ENCODE measurements around the gene P2RY2. TPM values are rescaled to one million over a fixed set of nuclear protein-coding genes. Genes with fewer than 3 reads are reported as not detected.
"Not testable (repeated sequence)": the region's sequence is repeated elsewhere in the genome, so short reads cannot be mapped to it uniquely, and the experiment has no call there.

The P2RY2 gene
- polyA plus RNA-seq, 1 donor from 2014 or later: not detected

- Histone ChIP-seq H3K9me3 (ENCODE audit: low read length) (no peaks in the 10 kb centered on the region), H2AFZ (ENCODE audit: low read depth, low read length) (no peak overlapping the region), H3F3A (ENCODE audit: insufficient read depth, low read length, poor library complexity, severe bottlenecking) (no peaks in the 10 kb centered on the region), H3K4me2 (ENCODE audit: low read length) (no peak overlapping the region), H3K27ac (ENCODE audit: low read length) (no peak overlapping the region), H3K27me3 (ENCODE audit: insufficient read depth, low read depth, low read length) (no peaks in the 10 kb centered on the region), H3K4me3 (ENCODE audit: low read length) (no peak overlapping the region), H3K36me3 (ENCODE audit: insufficient read depth, low read length) (no peaks in the 10 kb centered on the region), H4K20me1 (ENCODE audit: insufficient read depth) (no peaks in the 10 kb centered on the region), H3K79me2 (replicated peaks; ENCODE audit: insufficient read depth, low read length) (no peaks in the 10 kb centered on the region), H3K9ac (ENCODE audit: low read length) (no peak overlapping the region), H3K9me2 (ENCODE audit: insufficient read depth, low read length) (no peaks in the 10 kb centered on the region)
- TF ChIP-seq EP300 (conservative IDR thresholded peaks at IDR 0.05; ENCODE audit: poor library complexity, severe bottlenecking) (no peak), RAD21 (conservative IDR thresholded peaks at IDR 0.05) (no peak), SMC3 (conservative IDR thresholded peaks at IDR 0.05; ENCODE audit: poor library complexity) (no peak)
These were observed 55.3 kb downstream of the P2RY2 start for GRCh38 chr11:73273222-73273895.

DNA sequence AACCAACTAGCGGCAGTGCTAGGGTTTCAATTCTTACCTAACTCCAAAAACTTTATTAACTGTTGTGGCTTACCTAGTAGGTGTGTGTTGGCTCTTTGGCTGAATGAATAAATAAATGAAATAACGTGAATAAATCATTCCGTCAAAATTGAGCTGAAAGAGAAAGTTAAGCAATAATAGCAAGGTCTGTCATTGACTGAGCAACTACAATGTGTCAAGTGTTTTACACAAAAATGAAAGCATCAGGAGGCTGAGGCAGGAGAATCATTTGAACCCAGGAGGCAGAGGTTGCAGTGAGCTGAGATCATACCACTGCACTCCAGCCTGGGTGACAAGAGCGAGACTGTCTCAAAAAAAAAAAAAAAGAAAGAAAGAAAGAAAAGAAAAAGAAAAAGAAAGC lies 56.1 kb downstream of the P2RY2 start:
- not testable (repeated sequence) for H3K9me2 ChIP-seq (ENCODE audit: insufficient read depth, low read length); H2AFZ ChIP-seq (ENCODE audit: low read depth, low read length); H3K9me3 ChIP-seq (ENCODE audit: low read length); H3K9ac ChIP-seq (ENCODE audit: low read length); H3K79me2 ChIP-seq (replicated peaks; ENCODE audit: insufficient read depth, low read length); H3K27ac ChIP-seq (ENCODE audit: low read length); H3K4me3 ChIP-seq (ENCODE audit: low read length); H4K20me1 ChIP-seq (ENCODE audit: insufficient read depth); H3F3A ChIP-seq (ENCODE audit: insufficient read depth, low read length, poor library complexity, severe bottlenecking); H3K27me3 ChIP-seq (ENCODE audit: insufficient read depth, low read depth, low read length); H3K36me3 ChIP-seq (ENCODE audit: insufficient read depth, low read length); H3K4me2 ChIP-seq (ENCODE audit: low read length)

- H3K27ac ChIP-seq (ENCODE audit: low read length): no peak overlapping the region
- TF ChIP-seq EZH2 (IDR thresholded peaks at IDR 0.05; ENCODE audit: borderline replicate concordance, insufficient read depth, low read length, poor library complexity, severe bottlenecking) (no peak), EP300 (conservative IDR thresholded peaks at IDR 0.05; ENCODE audit: poor library complexity, severe bottlenecking) (no peak), RAD21 (conservative IDR thresholded peaks at IDR 0.05) (no peak), TAF1 (IDR thresholded peaks at IDR 0.05; ENCODE audit: low read depth) (no peak), SMC3 (conservative IDR thresholded peaks at IDR 0.05; ENCODE audit: poor library complexity) (no peak), MXI1 (conservative IDR thresholded peaks at IDR 0.05; ENCODE audit: poor library complexity, severe bottlenecking) (no peak), POLR2AphosphoS5 (IDR thresholded peaks at IDR 0.05) (no peak), REST (IDR thresholded peaks at IDR 0.05; ENCODE audit: borderline replicate concordance) (no peak)
- TF ChIP-seq, protein P1, sequence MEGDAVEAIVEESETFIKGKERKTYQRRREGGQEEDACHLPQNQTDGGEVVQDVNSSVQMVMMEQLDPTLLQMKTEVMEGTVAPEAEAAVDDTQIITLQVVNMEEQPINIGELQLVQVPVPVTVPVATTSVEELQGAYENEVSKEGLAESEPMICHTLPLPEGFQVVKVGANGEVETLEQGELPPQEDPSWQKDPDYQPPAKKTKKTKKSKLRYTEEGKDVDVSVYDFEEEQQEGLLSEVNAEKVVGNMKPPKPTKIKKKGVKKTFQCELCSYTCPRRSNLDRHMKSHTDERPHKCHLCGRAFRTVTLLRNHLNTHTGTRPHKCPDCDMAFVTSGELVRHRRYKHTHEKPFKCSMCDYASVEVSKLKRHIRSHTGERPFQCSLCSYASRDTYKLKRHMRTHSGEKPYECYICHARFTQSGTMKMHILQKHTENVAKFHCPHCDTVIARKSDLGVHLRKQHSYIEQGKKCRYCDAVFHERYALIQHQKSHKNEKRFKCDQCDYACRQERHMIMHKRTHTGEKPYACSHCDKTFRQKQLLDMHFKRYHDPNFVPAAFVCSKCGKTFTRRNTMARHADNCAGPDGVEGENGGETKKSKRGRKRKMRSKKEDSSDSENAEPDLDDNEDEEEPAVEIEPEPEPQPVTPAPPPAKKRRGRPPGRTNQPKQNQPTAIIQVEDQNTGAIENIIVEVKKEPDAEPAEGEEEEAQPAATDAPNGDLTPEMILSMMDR (IDR thresholded peaks at IDR 0.05; ENCODE audit: poor library complexity, severe bottlenecking): no peak
These were observed 56.8 kb downstream of the P2RY2 start for GRCh38 chr11:73274722-73275380.

More at GRCh38 chr11:73274722-73275380, 56.8 kb downstream of the P2RY2 start:
- Histone ChIP-seq H3F3A (ENCODE audit: insufficient read depth, low read length, poor library complexity, severe bottlenecking) (no peaks in the 10 kb centered on the region), H2AFZ (ENCODE audit: low read depth, low read length) (no peak overlapping the region), H3K9me3 (ENCODE audit: low read length) (no peaks in the 10 kb centered on the region), H3K9ac (ENCODE audit: low read length) (no peak overlapping the region), H3K9me2 (ENCODE audit: insufficient read depth, low read length) (no peaks in the 10 kb centered on the region), H3K4me2 (ENCODE audit: low read length) (no peak overlapping the region), H3K27me3 (ENCODE audit: insufficient read depth, low read depth, low read length) (no peaks in the 10 kb centered on the region), H3K79me2 (replicated peaks; ENCODE audit: insufficient read depth, low read length) (no peaks in the 10 kb centered on the region), H3K4me3 (ENCODE audit: low read length) (no peak overlapping the region), H3K36me3 (ENCODE audit: insufficient read depth, low read length) (no peaks in the 10 kb centered on the region), H4K20me1 (ENCODE audit: insufficient read depth) (no peaks in the 10 kb centered on the region)
